ENCODE results near the gene POLE.
A peak's percentile ranks its signal among the peaks of the same experiment; 100 is the strongest.

Gene POLE

DNA sequence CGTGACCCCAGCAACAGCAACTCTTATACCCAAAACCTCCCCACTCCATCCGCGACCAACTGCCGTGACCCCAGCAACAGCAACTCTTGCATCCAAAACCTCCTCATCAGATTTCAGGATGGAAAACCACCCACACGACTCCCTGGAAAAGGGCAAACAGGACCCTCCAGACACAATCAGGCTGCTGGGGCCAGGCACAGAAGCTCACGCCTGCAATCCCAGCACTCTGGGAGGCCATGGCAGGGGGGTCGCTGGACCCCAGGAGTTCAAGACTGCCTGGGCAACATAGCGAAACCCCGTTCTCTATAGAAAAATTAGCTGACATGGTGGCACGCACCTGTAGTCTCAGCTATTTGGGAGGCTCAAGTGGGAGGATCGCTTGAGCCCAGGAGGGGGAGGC is 43.2 kb upstream of the POLE start:
- H3K27ac ChIP-seq = no peak overlapping the region
- TF ChIP-seq ZFX (IDR thresholded peaks at IDR 0.05; ENCODE audit: borderline replicate concordance) = no peak
- TF ChIP-seq, protein P1, sequence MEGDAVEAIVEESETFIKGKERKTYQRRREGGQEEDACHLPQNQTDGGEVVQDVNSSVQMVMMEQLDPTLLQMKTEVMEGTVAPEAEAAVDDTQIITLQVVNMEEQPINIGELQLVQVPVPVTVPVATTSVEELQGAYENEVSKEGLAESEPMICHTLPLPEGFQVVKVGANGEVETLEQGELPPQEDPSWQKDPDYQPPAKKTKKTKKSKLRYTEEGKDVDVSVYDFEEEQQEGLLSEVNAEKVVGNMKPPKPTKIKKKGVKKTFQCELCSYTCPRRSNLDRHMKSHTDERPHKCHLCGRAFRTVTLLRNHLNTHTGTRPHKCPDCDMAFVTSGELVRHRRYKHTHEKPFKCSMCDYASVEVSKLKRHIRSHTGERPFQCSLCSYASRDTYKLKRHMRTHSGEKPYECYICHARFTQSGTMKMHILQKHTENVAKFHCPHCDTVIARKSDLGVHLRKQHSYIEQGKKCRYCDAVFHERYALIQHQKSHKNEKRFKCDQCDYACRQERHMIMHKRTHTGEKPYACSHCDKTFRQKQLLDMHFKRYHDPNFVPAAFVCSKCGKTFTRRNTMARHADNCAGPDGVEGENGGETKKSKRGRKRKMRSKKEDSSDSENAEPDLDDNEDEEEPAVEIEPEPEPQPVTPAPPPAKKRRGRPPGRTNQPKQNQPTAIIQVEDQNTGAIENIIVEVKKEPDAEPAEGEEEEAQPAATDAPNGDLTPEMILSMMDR (IDR thresholded peaks at IDR 0.05) = no peak

DNA sequence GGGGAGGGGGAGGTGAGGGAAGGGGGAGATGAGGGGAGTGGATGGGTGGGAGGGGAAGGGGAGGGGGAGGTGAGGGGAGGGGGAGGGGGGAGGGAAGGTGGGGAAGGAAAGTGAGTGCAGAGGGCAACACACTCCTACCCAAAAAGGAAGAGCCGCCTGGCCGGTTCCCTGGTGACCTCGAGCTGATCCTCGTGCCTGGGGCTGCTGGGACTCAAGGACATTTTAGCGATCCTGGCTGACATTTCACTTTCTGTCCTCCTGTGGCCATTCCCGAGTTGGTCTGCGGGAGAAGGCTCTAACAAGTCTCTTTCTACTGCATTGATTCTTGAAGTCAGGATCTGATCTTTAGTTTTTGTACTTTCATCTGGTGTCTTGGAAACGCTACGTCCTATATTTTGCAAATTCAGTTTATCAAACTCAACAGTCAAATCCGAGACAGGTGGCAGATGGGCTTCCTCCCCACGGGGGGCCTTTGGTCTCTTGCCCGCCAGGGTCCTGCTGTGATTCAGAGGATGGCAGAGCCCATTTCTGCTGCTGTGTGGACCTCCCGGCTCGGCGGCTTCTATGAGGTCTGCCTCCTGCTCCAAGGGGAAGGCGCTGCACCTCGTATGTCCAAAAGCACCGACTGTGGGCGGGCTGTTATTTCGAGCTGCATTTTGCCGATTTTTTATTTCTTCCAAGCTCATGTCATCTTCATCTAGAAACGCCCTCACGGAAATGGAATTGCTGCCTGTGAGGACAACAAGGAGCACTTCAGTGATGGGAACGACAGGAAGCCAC is 42.6 kb upstream of the POLE start:
- H3K27ac ChIP-seq = no peak overlapping the region
- no peak for TF ChIP-seq ZFX (IDR thresholded peaks at IDR 0.05; ENCODE audit: borderline replicate concordance)
- TF ChIP-seq, protein P1 (IDR thresholded peaks at IDR 0.05) = no peak

DNA sequence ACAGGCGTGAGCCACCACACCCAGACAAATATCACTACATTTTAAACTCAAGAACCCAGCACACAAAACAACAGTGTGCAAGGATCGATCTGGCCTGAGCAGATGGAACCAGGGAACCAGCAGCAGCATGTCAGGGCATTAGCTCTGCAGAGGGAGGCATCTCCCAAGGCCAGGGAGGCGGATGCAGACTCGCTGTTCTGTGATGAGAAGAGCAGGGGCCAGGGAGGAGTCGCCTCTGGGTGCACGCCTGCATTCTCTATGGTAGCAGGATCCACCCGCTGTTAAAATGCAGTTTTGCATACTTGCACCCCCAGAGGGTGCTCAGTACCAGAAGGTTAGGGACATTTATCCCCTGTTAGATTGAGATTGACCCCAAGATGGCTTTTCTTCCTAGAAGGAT is 41.4 kb upstream of the POLE start:
- no peak for TF ChIP-seq ZFX (IDR thresholded peaks at IDR 0.05; ENCODE audit: borderline replicate concordance)

DNA sequence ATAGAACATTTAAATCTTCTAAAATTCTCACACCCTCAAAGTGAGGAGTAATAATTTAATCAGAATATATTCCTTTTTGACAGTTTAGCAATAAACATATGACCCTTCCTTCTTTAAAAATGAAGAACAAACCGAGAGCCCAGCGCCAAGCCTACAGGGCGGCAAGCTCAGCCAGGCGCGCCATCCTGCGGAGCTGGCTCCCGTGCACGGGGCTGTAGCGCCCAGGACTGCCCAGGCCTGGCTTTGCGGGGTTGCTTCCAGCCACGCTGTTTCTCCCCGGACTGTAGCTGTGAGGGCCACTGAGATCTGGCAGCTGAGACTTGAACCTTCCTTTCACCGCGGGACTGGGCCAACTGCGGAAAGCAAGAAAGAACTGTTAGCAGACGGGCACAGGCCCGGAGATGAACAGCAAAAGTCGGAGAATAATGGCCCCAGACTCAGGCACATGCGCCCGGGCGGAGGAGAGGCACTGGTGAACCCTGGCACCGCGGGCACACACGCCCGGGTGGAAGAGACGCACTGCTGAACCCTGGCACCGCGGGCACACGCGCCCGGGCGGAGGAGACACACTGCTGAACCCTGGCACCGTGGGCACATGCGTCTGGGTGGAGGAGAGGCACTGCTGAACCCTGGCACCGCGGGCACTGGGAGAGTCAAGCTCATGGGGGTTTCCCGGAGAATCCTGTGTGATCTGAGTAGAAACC is 40.1 kb upstream of the POLE start:
- no peak overlapping the region for H3K27ac ChIP-seq
- TF ChIP-seq, protein P1 (IDR thresholded peaks at IDR 0.05) = no peak
- no peak for TF ChIP-seq ZFX (IDR thresholded peaks at IDR 0.05; ENCODE audit: borderline replicate concordance)

More for the DNA sequence above, 41.4 kb upstream of the POLE start:
- H3K27ac ChIP-seq = 0 out of 2 replicates have a peak overlapping the region, but pooled peaks have one; percentile 5

DNA sequence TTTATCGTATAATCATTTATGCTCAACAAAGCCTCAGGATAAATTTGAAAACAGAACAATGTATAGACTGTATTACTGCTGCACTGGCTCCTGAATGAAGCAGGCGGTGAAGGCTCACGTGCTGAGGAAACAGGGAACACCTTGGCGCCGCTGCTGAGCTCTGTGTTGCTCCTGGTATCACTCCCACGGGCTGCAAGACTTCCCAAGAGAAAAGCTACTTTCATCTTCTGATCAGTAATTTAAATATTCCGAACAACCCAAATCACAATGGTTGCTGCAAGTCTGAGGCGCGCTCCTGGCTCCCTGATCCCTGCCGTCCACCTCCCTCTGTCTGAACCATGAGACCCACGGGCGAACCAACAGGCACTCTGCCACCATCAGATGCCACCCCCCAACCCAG is 39.2 kb upstream of the POLE start:
- peak overlapping the region; percentile 5; the same call in 1 of the 2 replicates for H3K27ac ChIP-seq
- TF ChIP-seq, protein P1 (IDR thresholded peaks at IDR 0.05) = no peak
- TF ChIP-seq ZFX (IDR thresholded peaks at IDR 0.05; ENCODE audit: borderline replicate concordance) = no peak

DNA sequence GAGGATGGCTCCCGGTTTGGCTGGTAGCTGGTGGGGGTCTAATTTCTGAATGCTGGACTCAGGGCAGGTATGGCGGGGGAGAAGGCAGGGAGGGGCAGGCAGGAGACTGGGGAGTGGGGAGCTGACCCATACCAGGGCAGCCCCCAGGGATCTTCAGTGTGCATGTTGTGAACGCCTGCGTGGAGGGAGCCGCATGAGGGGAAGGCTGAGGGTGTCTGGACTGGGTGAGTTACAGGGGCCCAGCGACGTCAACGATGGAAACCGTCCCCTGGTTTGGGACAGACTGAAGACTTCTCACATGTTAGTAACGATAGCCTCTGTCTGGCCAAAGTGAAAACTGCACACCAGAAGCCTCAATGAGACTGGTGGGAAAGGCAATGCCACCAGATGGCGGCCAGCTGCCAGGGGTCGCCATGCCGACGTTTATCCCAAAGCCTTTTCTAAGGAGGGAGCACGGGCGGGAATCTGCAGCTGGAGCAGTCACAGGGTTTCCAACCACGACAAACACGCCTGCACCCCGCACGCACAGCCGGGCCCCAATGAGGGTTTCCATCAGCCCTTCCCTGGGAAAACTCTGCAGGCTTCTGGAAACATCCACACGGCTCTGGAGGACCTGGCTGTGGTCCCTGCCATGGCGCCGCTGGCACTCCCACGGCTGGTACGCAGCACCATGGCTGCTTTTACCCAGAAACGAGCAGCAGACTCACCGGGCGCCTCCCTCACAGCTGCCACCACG is 37.5 kb upstream of the POLE start:
- TF ChIP-seq ZFX (IDR thresholded peaks at IDR 0.05; ENCODE audit: borderline replicate concordance) = no peak
- TF ChIP-seq, protein P1 (IDR thresholded peaks at IDR 0.05) = no peak

DNA sequence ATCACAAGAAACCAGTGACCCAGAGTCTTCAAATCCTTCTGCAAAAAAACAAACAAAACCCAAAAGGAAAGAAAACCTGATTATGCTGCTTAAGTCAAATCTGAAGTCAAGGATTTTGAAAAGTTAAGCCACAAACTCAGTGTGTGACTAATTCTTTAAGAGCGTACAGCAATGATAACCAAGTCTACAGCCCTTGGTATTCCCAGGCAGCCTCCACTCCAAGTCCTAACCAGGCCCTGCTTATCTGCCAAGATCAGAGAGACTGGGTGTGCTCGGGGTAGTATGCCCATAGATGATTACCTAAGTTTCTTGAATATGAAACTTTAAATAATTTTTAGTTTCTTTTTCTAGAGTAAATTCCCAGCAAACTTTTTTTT is 36.6 kb upstream of the POLE start:
- TF ChIP-seq, protein P1 (IDR thresholded peaks at IDR 0.05) = no peak
- no peak for TF ChIP-seq ZFX (IDR thresholded peaks at IDR 0.05; ENCODE audit: borderline replicate concordance)
- H3K27ac ChIP-seq = peak overlapping the region; percentile 36; the same call in 1 of the 2 replicates

More for the DNA sequence above, 37.5 kb upstream of the POLE start:
- H3K27ac ChIP-seq = peak overlapping the region; percentile 36; the same call in 1 of the 2 replicates

All from 22Rv1 (cell line).